GM15510 (cell line): ENCODE measurements around the gene MAGI1.

ENCODE experiments used
- POLR2A ChIP-seq: IDR thresholded peaks from 3 replicates; pipeline ENCODE4 v1.6.1; 2011; ENCODE audit warnings: borderline replicate concordance; ENCODE audit not compliant: insufficient read length; ENCODE audit errors: extremely low read depth

Gene MAGI1

DNA sequence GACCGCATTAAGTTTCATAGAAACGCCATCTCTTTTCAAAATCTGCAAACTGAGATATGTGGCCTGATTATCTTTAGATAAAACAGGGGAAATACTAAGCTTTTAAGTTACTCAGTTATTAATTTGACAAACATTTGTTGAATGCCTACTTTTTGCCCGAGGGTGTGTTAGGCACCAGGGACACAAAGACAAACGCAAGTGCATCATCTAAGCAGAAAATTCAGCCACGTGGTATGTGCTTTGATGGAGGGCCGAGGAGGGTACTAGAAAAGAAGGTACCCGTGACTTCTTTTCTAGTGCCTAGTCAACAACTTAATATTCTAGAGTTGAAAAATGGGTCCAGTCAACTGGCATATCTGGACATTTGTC is 594.3 kb downstream of the MAGI1 start:
- TF ChIP-seq POLR2A: no peak

DNA sequence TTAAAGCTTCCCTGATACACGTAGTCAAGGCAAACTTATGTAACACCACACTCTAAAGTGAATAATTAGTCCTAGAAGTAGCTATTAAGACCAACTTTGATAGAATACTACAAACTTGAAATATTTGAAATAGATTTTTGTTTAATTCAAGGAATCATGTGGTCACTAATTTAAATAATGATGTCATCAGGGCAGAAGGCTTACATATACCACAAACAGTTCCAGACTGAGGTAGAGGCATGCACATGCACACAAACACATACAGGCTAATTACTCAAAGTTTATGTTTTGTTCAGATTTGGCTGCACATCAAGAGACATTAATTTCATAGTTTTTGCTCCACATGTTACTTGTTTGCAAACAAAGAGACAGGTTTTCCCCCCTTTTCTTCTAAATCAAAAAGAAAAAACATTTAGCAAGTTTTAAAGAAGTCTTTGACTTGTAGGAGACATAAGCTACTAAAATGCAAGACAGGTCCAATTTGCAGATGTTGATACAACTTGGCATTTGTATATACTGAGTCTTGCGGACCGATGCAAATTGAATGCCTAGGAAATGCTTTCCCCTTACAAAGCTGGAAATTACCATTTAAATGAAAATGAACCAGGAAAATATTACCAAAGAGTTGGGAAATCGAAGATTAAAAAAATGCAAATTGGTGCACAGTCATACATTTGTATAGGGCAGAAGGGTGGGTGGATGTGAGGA is 594.8 kb downstream of the MAGI1 start:
- no peak for TF ChIP-seq POLR2A

DNA sequence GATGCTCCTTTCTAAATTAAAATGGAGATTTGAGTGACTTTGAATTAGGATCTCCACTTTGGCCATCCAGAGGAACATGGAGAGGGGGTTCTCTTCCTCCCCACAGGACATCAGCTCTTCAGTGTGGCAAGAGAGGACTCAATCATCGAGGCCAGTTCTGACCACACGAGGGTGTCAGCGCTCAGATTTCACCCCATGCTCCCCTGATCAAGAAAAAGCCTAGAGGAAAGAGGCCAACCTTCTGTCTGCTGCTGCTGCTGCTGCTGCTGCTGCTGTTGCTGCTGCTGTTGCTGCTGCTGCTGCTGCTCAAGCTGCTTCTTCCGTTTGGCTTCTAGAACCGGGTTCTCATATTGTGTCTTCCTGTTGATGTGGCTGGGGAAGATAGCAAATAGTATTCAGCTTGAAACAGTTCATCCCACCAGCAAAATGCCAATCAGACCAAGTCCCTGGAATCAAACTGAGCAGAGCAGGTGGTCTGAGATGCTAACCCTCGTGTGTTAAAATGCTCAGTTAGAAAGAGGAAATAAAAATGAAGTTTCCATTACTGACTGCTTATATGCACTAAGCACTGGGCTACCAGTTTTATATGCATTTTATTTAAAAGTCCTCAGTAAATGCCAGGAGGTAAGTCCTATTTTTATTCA is 599.0 kb downstream of the MAGI1 start:
- no peak for TF ChIP-seq POLR2A

DNA sequence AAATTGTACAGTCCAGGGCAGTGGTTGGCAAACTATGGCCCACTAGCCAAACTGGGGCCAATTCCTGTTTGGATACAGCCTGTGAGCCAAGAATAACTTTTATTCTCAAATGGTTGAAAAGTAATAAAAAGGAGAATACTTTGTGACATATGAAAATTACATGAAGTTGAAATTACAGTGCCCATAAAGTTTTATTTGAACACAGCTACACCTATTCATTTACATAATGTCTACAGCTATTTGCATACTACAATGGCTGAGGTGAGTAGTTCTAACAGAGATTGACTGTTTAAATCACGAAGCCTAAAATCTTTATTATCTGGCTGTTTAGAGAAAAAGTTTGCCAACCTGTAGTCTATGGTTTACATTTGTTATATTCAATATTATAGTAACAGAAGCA is 600.1 kb downstream of the MAGI1 start:
- no peak for TF ChIP-seq POLR2A

DNA sequence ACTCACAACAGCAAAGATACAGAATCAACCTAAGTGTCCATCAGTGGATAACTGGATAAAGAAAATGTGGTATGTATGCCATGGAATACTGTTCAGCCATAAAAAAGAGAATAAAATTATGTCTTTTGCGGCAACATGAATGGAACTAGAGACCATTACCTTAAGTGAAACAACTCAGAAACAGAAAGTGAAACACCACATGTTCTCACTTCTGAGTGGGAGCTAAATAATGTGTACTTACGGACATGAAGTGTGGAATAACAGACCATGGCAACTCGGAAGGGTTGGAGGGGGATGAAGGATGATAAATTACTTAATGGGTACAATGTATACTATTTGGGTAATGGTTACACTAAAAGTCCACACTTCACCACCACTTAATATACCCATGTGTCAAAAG is 600.6 kb downstream of the MAGI1 start:
- TF ChIP-seq POLR2A: no peak

- TF ChIP-seq POLR2A: no peak
Measured at GRCh38 chr3:65436580-65436979, 602.1 kb downstream of the MAGI1 start.

- TF ChIP-seq POLR2A: no peak
Measured at GRCh38 chr3:65433480-65433879, 605.2 kb downstream of the MAGI1 start.

- no peak for TF ChIP-seq POLR2A
Measured at GRCh38 chr3:65432388-65433003, 606.2 kb downstream of the MAGI1 start.

GRCh38 chr3:65425880-65426279 is 612.8 kb downstream of the MAGI1 start:
- TF ChIP-seq POLR2A: no peak

GRCh38 chr3:65422154-65422553 is 616.6 kb downstream of the MAGI1 start:
- TF ChIP-seq POLR2A: no peak

GRCh38 chr3:65419233-65419632 is 619.5 kb downstream of the MAGI1 start:
- TF ChIP-seq POLR2A: no peak

- no peak for TF ChIP-seq POLR2A
Measured at GRCh38 chr3:65413891-65414290, 624.8 kb downstream of the MAGI1 start.

GRCh38 chr3:65412588-65412987 is 626.1 kb downstream of the MAGI1 start:
- no peak for TF ChIP-seq POLR2A

GRCh38 chr3:65411367-65411766 is 627.4 kb downstream of the MAGI1 start:
- no peak for TF ChIP-seq POLR2A

GRCh38 chr3:65409176-65409569 is 629.5 kb downstream of the MAGI1 start:
- TF ChIP-seq POLR2A: no peak

DNA sequence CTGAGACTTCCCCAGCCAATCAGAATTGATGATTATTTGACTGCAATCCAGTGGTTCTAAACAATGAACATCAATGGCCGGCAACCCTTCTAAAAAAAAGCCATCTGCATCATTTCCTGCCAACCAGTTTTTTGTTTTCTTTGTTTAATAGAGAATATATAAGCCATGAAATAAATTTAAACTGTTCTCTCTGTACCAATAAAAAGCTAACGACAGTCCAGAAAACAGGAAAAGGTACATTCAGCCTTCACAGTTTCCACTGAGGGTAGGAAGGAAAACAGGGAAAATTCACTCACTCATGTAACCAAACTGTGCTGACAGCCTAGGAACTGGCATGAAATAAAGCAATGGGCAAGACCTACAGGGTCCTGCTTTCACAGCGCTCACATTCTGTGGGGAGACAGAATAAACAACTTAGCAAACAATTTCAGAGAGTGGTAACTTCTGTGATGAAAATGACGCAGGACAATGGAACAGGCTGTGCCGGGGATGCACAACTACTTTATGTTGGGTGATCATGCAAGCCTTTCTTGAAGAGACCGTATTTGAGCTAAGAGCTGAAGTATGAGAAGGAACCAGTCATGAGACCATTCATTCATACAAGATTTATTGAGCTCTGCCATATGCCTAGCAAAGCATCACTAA is 630.1 kb downstream of the MAGI1 start:
- TF ChIP-seq POLR2A: no peak

DNA sequence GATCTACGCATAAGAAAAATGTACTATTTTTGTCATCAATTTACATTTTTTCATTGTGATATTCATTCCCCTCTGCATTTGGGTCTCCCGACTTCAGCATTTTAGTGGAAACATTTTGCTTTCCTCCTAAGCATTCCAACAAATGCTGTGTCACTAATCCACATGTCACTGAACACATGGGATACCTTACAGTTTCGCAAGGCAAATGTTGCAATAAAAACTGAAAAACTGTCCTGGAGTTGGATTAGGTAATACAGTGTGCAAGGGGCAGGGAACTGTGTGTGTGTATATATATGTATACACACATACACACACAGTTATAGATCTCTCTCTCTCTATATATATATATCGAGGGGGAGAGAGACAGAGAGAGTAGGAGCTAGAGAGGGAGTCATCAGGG is 632.2 kb downstream of the MAGI1 start:
- TF ChIP-seq POLR2A: no peak

GRCh38 chr3:65402597-65402996 is 636.1 kb downstream of the MAGI1 start:
- TF ChIP-seq POLR2A: no peak
